Stimulated activated CD8-positive, alpha-beta memory T cell treated with anti-CD3 and anti-CD28 coated beads, Interleukin-7, amount 100 ng/mL, for 1 hour (primary cell): ENCODE results near the gene TBXAS1.

ENCODE experiments used
- DNase-seq, 2 donors: peaks; one replicate each; pipeline ENCODE4 v3.0.0-alpha.2; 2020; ENCODE audit warnings: low read depth in 2 of 2

Gene TBXAS1

DNA sequence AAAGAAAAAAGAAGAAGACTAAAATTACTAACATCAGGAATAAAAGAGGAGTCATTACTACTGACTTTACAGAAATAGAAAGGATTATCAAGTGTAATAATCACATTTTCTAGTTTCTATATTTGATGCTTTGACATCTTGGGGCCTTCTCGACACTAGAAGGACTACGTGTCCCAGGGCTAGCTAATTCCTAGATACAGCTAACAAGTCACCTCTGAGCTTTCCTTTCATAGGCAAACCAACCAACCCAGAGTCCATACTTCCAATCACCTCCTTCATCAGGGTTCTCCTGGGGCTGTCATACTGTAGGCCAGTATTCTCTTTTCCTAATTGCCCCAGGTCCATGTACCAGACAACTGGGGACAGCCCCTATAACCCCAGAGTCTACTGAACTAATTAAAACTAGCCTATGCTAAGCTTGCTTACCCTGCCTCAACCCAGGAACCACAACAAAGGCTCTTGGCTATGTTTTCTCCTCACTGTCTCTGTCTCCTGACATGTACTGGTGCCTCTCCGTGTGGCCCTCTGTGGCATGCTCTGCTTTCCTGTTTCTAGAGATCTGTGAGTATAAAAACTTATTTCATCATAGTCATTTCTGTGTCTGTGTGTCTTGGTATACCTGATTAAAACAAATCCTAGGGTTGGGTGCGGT, 240.4 kb downstream of the TBXAS1 start:
- DNase-seq = no peak
